ENCODE data around the gene PTPN6. TPM values are rescaled to one million over a fixed set of nuclear protein-coding genes. Genes with fewer than 3 reads are reported as not detected.

PTPN6 gene
- total and polyA plus RNA-seq, 3 experiments from 2014 or later, result 379 to 460 (median 456) TPM

GRCh38 chr12:6996040-6996441, 44.9 kb downstream of the PTPN6 start:
- no peaks in the 10 kb centered on the region for H3K27me3 ChIP-seq (ENCODE audit: insufficient read depth, low read length, poor library complexity, severe bottlenecking)
- POLR2A ChIA-PET, result no interaction called here
- Mint-ChIP-seq H3K4me1 (peaks cover 4 to 9% (median 8%) of the 10 kb centered on the region in 3 donors), H3K36me3 (peaks cover 0 to 50% (median 7%) of the 10 kb centered on the region in 3 donors), H3K27ac (peak overlapping the region in 2 of 8 donors; percentile 6 to 18), H3K27me3 (no peaks in the 10 kb centered on the region), H3K9me3 (no peaks in the 10 kb centered on the region), H3K4me3 (no peak overlapping the region)
- no peaks in the 10 kb centered on the region for H3K9me3 ChIP-seq (ENCODE audit: low read length)
- no peak overlapping the region for H3K27ac ChIP-seq (ENCODE audit: low read depth, low read length)
- H3K4me3 ChIP-seq (ENCODE audit: low read length), result no peak overlapping the region
- H3K36me3 ChIP-seq (ENCODE audit: insufficient read depth, low read length), result peaks cover 12% of the 10 kb centered on the region
- CTCF ChIA-PET, result no interaction called here
- no peak for DNase-seq
- H3K4me1 ChIP-seq (ENCODE audit: insufficient read depth, low read length), result no peaks in the 10 kb centered on the region

- no peaks in the 10 kb centered on the region for H3K9me3 ChIP-seq (ENCODE audit: low read length)
- Mint-ChIP-seq H3K27me3 (no peaks in the 10 kb centered on the region), H3K9me3 (no peaks in the 10 kb centered on the region), H3K27ac (peak overlapping the region in 2 of 8 donors; percentile 29 to 38), H3K4me1 (peaks cover 4 to 9% (median 8%) of the 10 kb centered on the region in 3 donors), H3K36me3 (peaks cover 0 to 49% (median 15%) of the 10 kb centered on the region in 3 donors), H3K4me3 (no peak overlapping the region)
- POLR2A ChIA-PET, result interaction anchor here (0.7 to 1.2 kb wide), 3 partner anchors 19 to 31 kb away, joined by 3 to 11 read pairs (median 6); partner anchors contain the start of gene LPCAT3
- H3K27me3 ChIP-seq (ENCODE audit: insufficient read depth, low read length, poor library complexity, severe bottlenecking), result no peaks in the 10 kb centered on the region
- H3K27ac ChIP-seq (ENCODE audit: low read depth, low read length), result no peak overlapping the region
- CTCF ChIA-PET, result interaction anchor here (0.6 to 2.0 kb wide), 5 partner anchors 19 to 146 kb away, joined by 3 to 4 read pairs (median 3); partner anchors contain the start of genes LPCAT3 and SPSB2
- peaks cover 12% of the 10 kb centered on the region for H3K36me3 ChIP-seq (ENCODE audit: insufficient read depth, low read length)
- H3K4me1 ChIP-seq (ENCODE audit: insufficient read depth, low read length), result no peaks in the 10 kb centered on the region
- DNase-seq, result no peak
- H3K4me3 ChIP-seq (ENCODE audit: low read length), result no peak overlapping the region
Observed at GRCh38 chr12:6998715-6999451, 47.7 kb downstream of the PTPN6 start.

- H3K27me3 Mint-ChIP-seq, result no peaks in the 10 kb centered on the region
- H3K9me3 Mint-ChIP-seq, result no peaks in the 10 kb centered on the region
- H3K4me1 ChIP-seq (ENCODE audit: insufficient read depth, low read length), result no peaks in the 10 kb centered on the region
- H3K27me3 ChIP-seq (ENCODE audit: insufficient read depth, low read length, poor library complexity, severe bottlenecking), result no peaks in the 10 kb centered on the region
- no peaks in the 10 kb centered on the region for H3K9me3 ChIP-seq (ENCODE audit: low read length)
- POLR2A ChIA-PET, result no interaction called here
- H3K4me3 Mint-ChIP-seq, result no peak overlapping the region
- H3K4me1 Mint-ChIP-seq, result peaks cover 5 to 21% (median 15%) of the 10 kb centered on the region in 3 donors
- peak overlapping the region in 3 of 8 donors; percentile 11 to 51 (median 31) for H3K27ac Mint-ChIP-seq
- no peak overlapping the region for H3K27ac ChIP-seq (ENCODE audit: low read depth, low read length)
- CTCF ChIA-PET, result no interaction called here
- H3K36me3 Mint-ChIP-seq, result peaks cover 0 to 49% (median 12%) of the 10 kb centered on the region in 3 donors
- no peak for DNase-seq
- no peak overlapping the region for H3K4me3 ChIP-seq (ENCODE audit: low read length)
- H3K36me3 ChIP-seq (ENCODE audit: insufficient read depth, low read length), result peaks cover 12% of the 10 kb centered on the region
Observed at GRCh38 chr12:7001921-7002591, 50.9 kb downstream of the PTPN6 start.

- Histone ChIP-seq H3K4me1 (ENCODE audit: insufficient read depth, low read length) (no peaks in the 10 kb centered on the region), H3K36me3 (ENCODE audit: insufficient read depth, low read length) (no peaks in the 10 kb centered on the region), H3K4me3 (ENCODE audit: low read length) (no peak overlapping the region), H3K9me3 (ENCODE audit: low read length) (no peaks in the 10 kb centered on the region), H3K27me3 (ENCODE audit: insufficient read depth, low read length, poor library complexity, severe bottlenecking) (no peaks in the 10 kb centered on the region), H3K27ac (ENCODE audit: low read depth, low read length) (no peak overlapping the region)
- H3K27ac Mint-ChIP-seq, result no peak overlapping the region
- no peaks in the 10 kb centered on the region for H3K9me3 Mint-ChIP-seq
- CTCF ChIA-PET, result interaction anchor here (1.1 kb wide), 1 partner anchor 113 kb away, joined by 4 read pairs; no protein-coding TSS in a partner anchor
- peaks cover 8 to 25% (median 19%) of the 10 kb centered on the region in 3 donors for H3K4me1 Mint-ChIP-seq
- peaks cover 0 to 45% (median 13%) of the 10 kb centered on the region in 3 donors for H3K36me3 Mint-ChIP-seq
- no peak for DNase-seq
- no peak overlapping the region for H3K4me3 Mint-ChIP-seq
- POLR2A ChIA-PET, result interaction anchor here (0.7 kb wide), 1 partner anchor 36 kb away, joined by 4 read pairs; no protein-coding TSS in a partner anchor
- H3K27me3 Mint-ChIP-seq, result no peaks in the 10 kb centered on the region
Observed at GRCh38 chr12:7004287-7004803, 53.2 kb downstream of the PTPN6 start.

GRCh38 chr12:7004840-7005239, 53.7 kb downstream of the PTPN6 start:
- DNase-seq, result no peak
- Mint-ChIP-seq H3K27me3 (no peaks in the 10 kb centered on the region), H3K9me3 (no peaks in the 10 kb centered on the region), H3K36me3 (peaks cover 0 to 44% (median 13%) of the 10 kb centered on the region in 3 donors), H3K4me3 (no peak overlapping the region), H3K4me1 (peaks cover 9 to 28% (median 21%) of the 10 kb centered on the region in 3 donors), H3K27ac (no peak overlapping the region)
- Histone ChIP-seq H3K27me3 (ENCODE audit: insufficient read depth, low read length, poor library complexity, severe bottlenecking) (no peaks in the 10 kb centered on the region), H3K9me3 (ENCODE audit: low read length) (no peaks in the 10 kb centered on the region), H3K4me1 (ENCODE audit: insufficient read depth, low read length) (no peaks in the 10 kb centered on the region), H3K4me3 (ENCODE audit: low read length) (no peak overlapping the region), H3K36me3 (ENCODE audit: insufficient read depth, low read length) (no peaks in the 10 kb centered on the region), H3K27ac (ENCODE audit: low read depth, low read length) (no peak overlapping the region)
- POLR2A ChIA-PET, result interaction anchor here (0.6 kb wide), 1 partner anchor 68 kb away, joined by 4 read pairs; no protein-coding TSS in a partner anchor
- CTCF ChIA-PET, result interaction anchor here (1.1 kb wide), 1 partner anchor 114 kb away, joined by 4 read pairs; no protein-coding TSS in a partner anchor

- Histone ChIP-seq H3K4me3 (ENCODE audit: low read length) (no peak overlapping the region), H3K9me3 (ENCODE audit: low read length) (no peaks in the 10 kb centered on the region), H3K4me1 (ENCODE audit: insufficient read depth, low read length) (no peaks in the 10 kb centered on the region), H3K27ac (ENCODE audit: low read depth, low read length) (no peak overlapping the region), H3K27me3 (ENCODE audit: insufficient read depth, low read length, poor library complexity, severe bottlenecking) (no peaks in the 10 kb centered on the region), H3K36me3 (ENCODE audit: insufficient read depth, low read length) (no peaks in the 10 kb centered on the region)
- H3K27ac Mint-ChIP-seq, result no peak overlapping the region
- H3K27me3 Mint-ChIP-seq, result no peaks in the 10 kb centered on the region
- ChIA-PET POLR2A (interaction anchor here (0.6 kb wide), 2 partner anchors 69 to 92 kb away, joined by 4 to 8 read pairs; no protein-coding TSS in a partner anchor), CTCF (interaction anchor here (0.6 to 1.8 kb wide), 3 partner anchors 13 to 133 kb away, joined by 3 to 9 read pairs (median 4); partner anchors contain the start of gene LPCAT3)
- H3K4me3 Mint-ChIP-seq, result no peak overlapping the region
- peaks cover 9 to 33% (median 21%) of the 10 kb centered on the region in 3 donors for H3K4me1 Mint-ChIP-seq
- no peak for DNase-seq
- no peaks in the 10 kb centered on the region for H3K9me3 Mint-ChIP-seq
- peaks cover 0 to 47% (median 15%) of the 10 kb centered on the region in 3 donors for H3K36me3 Mint-ChIP-seq
Observed at GRCh38 chr12:7005311-7005710, 54.2 kb downstream of the PTPN6 start.

- Mint-ChIP-seq H3K9me3 (no peaks in the 10 kb centered on the region), H3K4me1 (peaks cover 9 to 33% (median 21%) of the 10 kb centered on the region in 3 donors), H3K27ac (no peak overlapping the region), H3K36me3 (peaks cover 0 to 45% (median 13%) of the 10 kb centered on the region in 3 donors), H3K27me3 (no peaks in the 10 kb centered on the region), H3K4me3 (no peak overlapping the region)
- Histone ChIP-seq H3K27ac (ENCODE audit: low read depth, low read length) (no peak overlapping the region), H3K9me3 (ENCODE audit: low read length) (no peaks in the 10 kb centered on the region), H3K4me1 (ENCODE audit: insufficient read depth, low read length) (no peaks in the 10 kb centered on the region), H3K4me3 (ENCODE audit: low read length) (no peak overlapping the region), H3K36me3 (ENCODE audit: insufficient read depth, low read length) (no peaks in the 10 kb centered on the region), H3K27me3 (ENCODE audit: insufficient read depth, low read length, poor library complexity, severe bottlenecking) (no peaks in the 10 kb centered on the region)
- CTCF ChIA-PET, result interaction anchor here (1.8 kb wide), 1 partner anchor 11 kb away, joined by 9 read pairs; the partner anchor contains the start of gene LPCAT3
- POLR2A ChIA-PET, result no interaction called here
- no peak for DNase-seq
Observed at GRCh38 chr12:7006639-7007038, 55.5 kb downstream of the PTPN6 start.
